ENCODE results near the gene OPTC. TPM values are rescaled to one million over a fixed set of nuclear protein-coding genes. Genes with fewer than 3 reads are reported as not detected.
"Not testable (repeated sequence)": the region's sequence is repeated elsewhere in the genome, so short reads cannot be mapped to it uniquely, and the experiment has no call there.

Gene OPTC
- total RNA-seq, 2 donors from 2014 or later: not detected

DNA sequence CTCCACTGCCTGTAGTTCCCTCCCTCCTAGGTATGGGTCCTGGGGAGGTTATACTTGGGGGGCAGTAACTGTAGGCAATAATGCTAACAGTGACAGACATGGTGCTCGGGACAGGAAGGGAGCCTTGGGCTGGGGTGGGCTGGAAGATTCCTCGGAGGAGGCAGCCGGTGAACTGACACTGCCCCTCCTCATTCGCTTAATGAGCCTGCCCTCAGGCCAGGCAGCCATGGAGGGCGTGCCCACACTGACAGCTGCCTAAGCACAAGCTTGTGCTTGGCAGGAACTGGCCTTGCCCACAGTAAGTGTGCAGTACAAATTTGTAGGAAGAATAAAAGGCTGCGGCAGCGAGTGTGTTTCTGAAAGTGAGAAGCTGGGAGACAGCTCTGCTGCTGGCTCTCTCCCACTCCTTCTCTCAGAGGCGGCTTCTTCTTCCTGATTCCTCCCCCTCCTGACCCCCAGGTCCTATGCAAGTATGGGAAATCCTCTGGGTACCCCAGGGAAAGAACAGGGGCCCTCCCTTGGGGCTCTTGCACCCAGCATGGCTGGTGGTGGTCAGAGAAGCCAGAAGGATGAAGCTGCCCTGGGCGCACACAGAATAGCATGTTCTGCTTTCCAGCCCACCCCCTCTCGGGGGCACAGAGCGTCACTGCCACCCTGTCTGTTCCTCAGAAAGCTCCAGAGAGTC lies 23.6 kb downstream of the OPTC start:
- Histone ChIP-seq H3K9me3 (no peaks in the 10 kb centered on the region), H3K4me3 (no peak overlapping the region), H3K27ac (no peak overlapping the region), H3K4me1 (peaks cover 30% of the 10 kb centered on the region), H3K36me3 (replicated peaks in 1 of 2; ENCODE audit: insufficient read depth in 1 of 2, low read depth in 2 of 2) (no peaks in the 10 kb centered on the region), H3K27me3 (no peaks in the 10 kb centered on the region)
- no peak for DNase-seq
- 85 to 92% methylated on average over 8 to 11 of the region's 11 CpGs for WGBS, 2 donors
- TF ChIP-seq CTCF (IDR thresholded peaks at IDR 0.05) (no peak), POLR2A (IDR thresholded peaks at IDR 0.05) (no peak)
- no peak for ATAC-seq
- intact Hi-C loops (cut with DNase I): no loop called here

DNA sequence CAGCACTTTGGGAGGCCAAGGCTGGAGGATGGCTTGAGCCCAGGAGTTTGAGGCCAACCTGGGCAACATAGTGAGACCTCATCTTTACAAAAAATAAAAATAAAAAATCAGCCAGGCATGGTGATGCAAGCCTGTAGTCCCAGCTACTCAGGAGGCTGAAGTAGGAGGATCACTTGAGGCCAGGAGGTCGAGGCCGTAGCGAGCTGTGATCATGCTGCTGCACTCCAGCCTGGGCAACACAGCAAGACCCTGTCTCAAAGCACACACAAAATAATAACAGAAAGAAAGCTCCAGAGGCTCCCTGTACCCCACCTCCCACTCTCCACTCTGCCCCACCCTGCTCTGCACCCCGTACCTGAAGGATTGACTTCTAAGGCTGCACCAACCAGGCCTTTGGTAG lies 24.2 kb downstream of the OPTC start:
- DNase-seq; H3K27me3 ChIP-seq; ATAC-seq; H3K36me3 ChIP-seq (replicated peaks in 1 of 2; ENCODE audit: insufficient read depth in 1 of 2, low read depth in 2 of 2); H3K9me3 ChIP-seq; H3K4me3 ChIP-seq; intact Hi-C loops (cut with DNase I); H3K27ac ChIP-seq: not testable (repeated sequence)
- 98 to 100% methylated on average over 4 of the region's 4 CpGs for WGBS, 2 donors
- H3K4me1 ChIP-seq: peaks cover 30% of the 10 kb centered on the region

GRCh38 chr1:203518541-203518940 lies 24.6 kb downstream of the OPTC start:
- DNase-seq (no peak), ATAC-seq (no peak)
- no peaks in the 10 kb centered on the region for H3K9me3 ChIP-seq
- intact Hi-C loops (cut with DNase I): no loop called here
- no peaks in the 10 kb centered on the region for H3K36me3 ChIP-seq (replicated peaks in 1 of 2; ENCODE audit: insufficient read depth in 1 of 2, low read depth in 2 of 2)
- TF ChIP-seq CTCF (IDR thresholded peaks at IDR 0.05) (no peak), POLR2A (IDR thresholded peaks at IDR 0.05) (no peak)
- 93 to 95% methylated on average over 6 to 7 of the region's 7 CpGs for WGBS, 2 donors
- H3K4me3 ChIP-seq: no peak overlapping the region
- H3K27me3 ChIP-seq: no peaks in the 10 kb centered on the region
- H3K4me1 ChIP-seq: peaks cover 30% of the 10 kb centered on the region
- H3K27ac ChIP-seq: no peak overlapping the region

DNA sequence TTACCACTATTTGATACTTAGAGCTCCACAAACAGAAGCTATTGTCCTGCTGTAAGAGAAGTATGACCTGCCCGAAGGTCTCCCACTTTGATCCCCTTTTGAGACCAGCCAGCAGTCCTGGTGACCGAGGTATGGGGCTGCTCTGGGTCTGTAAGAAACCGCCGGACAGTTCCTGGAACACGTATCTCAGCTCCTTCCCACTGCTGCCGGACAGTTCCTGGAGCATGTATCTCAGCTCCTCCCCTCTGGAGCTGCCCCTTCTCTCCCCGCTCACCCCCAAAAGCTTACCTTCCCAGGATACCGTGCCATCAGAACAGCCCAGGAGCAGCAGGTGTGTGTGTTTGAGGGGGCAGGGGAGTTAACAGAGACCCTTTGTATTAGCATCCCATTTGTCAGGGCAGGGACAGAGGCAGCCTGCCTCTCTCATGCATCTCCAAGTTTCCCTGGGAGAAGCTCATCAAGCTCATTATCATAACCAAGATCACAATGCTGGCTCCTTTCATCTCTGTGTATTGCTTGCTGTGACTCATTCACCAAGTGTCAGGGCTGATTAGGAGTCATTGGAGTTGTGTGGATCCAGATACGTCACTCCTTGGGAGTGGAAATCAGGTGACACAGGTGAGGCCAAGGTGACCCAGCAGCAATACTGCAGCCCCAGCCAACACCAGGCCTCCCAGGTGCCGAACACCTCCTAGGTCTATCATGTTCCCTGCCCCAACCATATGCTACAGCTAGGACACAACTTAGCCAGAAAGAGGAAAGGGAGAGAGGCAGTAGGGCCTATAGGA lies 25.3 kb downstream of the OPTC start:
- peak; percentile 97 for ATAC-seq
- Histone ChIP-seq H3K4me1 (peaks cover 30% of the 10 kb centered on the region), H3K4me3 (no peak overlapping the region), H3K9me3 (no peaks in the 10 kb centered on the region), H3K27ac (peak overlapping the region in 3 of 4 donors; percentile 27 to 80 (median 36)), H3K36me3 (replicated peaks in 1 of 2; ENCODE audit: insufficient read depth in 1 of 2, low read depth in 2 of 2) (no peaks in the 10 kb centered on the region), H3K27me3 (no peaks in the 10 kb centered on the region)
- TF ChIP-seq POLR2A (IDR thresholded peaks at IDR 0.05): peak in 1 of 3 donors; percentile 29
- no peak for TF ChIP-seq CTCF (IDR thresholded peaks at IDR 0.05)
- 71 to 78% methylated on average over 9 to 10 of the region's 10 CpGs for WGBS, 2 donors
- DNase-seq: peak; percentile 72 to 93 (median 88)
- intact Hi-C loops (cut with DNase I): no loop called here

GRCh38 chr1:203519896-203520295 lies 25.9 kb downstream of the OPTC start:
- Histone ChIP-seq H3K4me1 (peaks cover 30% of the 10 kb centered on the region), H3K9me3 (no peaks in the 10 kb centered on the region), H3K27ac (peak overlapping the region in 3 of 4 donors; percentile 27 to 80 (median 36)), H3K27me3 (no peaks in the 10 kb centered on the region), H3K4me3 (no peak overlapping the region), H3K36me3 (replicated peaks in 1 of 2; ENCODE audit: insufficient read depth in 1 of 2, low read depth in 2 of 2) (no peaks in the 10 kb centered on the region)
- DNase-seq (no peak), ATAC-seq (no peak)
- intact Hi-C loops (cut with DNase I): no loop called here
- WGBS, 2 donors: 91 to 93% methylated on average over 6 of the region's 6 CpGs
- TF ChIP-seq CTCF (IDR thresholded peaks at IDR 0.05) (no peak), POLR2A (IDR thresholded peaks at IDR 0.05) (no peak)
